ENCODE measurements around the gene UBE2E2.

Gene UBE2E2

DNA sequence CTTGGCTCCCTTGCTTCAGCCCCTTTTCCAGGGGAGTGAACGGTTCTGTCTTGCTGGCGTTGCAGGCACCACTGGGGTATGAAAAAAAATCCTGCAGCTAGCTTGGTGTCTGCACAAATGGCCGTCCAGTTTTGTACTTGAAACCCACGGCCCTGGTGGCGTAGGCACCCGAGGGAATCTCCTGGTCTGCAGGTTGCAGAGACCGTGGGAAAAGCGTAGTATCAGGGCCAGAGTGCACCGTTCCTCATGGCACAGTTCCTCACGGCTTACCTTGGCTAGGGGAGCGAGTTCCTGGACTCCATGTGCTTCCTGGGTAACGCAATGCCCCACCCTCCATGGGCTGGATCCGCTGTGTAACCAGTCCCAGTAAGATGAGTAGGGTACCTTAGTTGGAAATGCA, 214.9 kb downstream of the UBE2E2 start:
- Histone ChIP-seq H3K9me3 (no peaks in the 10 kb centered on the region), H3K27me3 (no peaks in the 10 kb centered on the region), H3K4me1 (ENCODE audit: control insufficient read depth in 1 of 2, insufficient read depth in 1 of 2, low read depth in 1 of 2, low read length in 1 of 2) (no peaks in the 10 kb centered on the region), H3K4me3 (ENCODE audit: low read depth in 1 of 2, low read length in 1 of 2) (no peak overlapping the region), H3K36me3 (no peaks in the 10 kb centered on the region), H3K27ac (no peak overlapping the region)
- TF ChIP-seq, protein P1, sequence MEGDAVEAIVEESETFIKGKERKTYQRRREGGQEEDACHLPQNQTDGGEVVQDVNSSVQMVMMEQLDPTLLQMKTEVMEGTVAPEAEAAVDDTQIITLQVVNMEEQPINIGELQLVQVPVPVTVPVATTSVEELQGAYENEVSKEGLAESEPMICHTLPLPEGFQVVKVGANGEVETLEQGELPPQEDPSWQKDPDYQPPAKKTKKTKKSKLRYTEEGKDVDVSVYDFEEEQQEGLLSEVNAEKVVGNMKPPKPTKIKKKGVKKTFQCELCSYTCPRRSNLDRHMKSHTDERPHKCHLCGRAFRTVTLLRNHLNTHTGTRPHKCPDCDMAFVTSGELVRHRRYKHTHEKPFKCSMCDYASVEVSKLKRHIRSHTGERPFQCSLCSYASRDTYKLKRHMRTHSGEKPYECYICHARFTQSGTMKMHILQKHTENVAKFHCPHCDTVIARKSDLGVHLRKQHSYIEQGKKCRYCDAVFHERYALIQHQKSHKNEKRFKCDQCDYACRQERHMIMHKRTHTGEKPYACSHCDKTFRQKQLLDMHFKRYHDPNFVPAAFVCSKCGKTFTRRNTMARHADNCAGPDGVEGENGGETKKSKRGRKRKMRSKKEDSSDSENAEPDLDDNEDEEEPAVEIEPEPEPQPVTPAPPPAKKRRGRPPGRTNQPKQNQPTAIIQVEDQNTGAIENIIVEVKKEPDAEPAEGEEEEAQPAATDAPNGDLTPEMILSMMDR (IDR thresholded peaks at IDR 0.05) = no peak

DNA sequence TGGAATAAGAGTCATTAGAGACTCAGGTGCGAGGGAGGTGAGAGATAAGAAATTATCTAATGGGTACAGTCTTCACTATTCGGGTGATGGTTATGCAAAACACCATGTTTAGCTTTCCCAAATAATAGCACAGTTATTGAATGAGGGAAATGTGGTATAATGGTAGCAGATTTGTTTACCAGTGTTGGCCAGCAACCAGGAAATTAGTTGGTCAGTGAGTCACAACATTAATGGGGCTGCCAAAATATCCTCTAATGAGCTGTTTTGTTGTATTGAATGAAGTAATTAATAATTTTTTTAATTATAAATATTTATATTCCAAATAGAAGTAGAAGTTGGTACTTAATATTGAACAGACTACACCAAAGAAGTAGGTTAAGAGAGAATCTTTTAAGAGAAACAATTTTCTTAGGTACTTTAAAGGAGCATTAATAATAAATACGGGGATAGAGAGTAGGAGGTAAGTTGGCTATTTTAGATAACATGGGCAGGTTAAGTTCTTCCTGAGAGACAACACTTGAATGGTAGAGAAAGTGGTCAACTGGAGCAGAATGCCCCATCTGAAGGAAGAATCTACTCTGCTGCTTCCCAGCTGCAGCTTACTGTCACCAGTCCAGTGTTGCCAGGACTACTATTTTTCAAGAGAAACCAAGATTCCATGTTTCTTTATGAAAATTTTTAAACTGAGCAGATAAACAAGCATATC, 218.8 kb downstream of the UBE2E2 start:
- no peak overlapping the region for H3K4me3 ChIP-seq (ENCODE audit: low read depth in 1 of 2, low read length in 1 of 2)
- H3K4me1 ChIP-seq (ENCODE audit: control insufficient read depth in 1 of 2, insufficient read depth in 1 of 2, low read depth in 1 of 2, low read length in 1 of 2) = no peaks in the 10 kb centered on the region
- H3K36me3 ChIP-seq = no peaks in the 10 kb centered on the region
- H3K27me3 ChIP-seq = no peaks in the 10 kb centered on the region
- TF ChIP-seq, protein P1 (IDR thresholded peaks at IDR 0.05) = no peak
- no peaks in the 10 kb centered on the region for H3K9me3 ChIP-seq
- H3K27ac ChIP-seq = no peak overlapping the region

DNA sequence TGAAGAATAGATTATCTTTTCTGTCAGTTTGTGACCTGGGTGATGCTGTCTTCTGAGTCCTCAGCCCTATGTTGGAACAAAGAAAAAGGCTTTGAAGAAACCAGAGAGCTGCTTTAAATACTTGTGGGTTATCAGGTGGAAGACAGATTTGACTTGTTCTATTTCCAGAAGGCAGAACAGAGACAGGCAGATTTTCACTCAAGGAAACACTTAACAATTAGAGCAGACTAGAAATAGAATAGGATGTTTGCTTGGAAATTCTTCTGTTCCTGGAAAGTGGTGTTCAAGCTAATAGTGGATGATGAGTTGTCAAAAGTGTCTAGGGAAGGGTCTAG, 219.4 kb downstream of the UBE2E2 start:
- Histone ChIP-seq H3K4me3 (ENCODE audit: low read depth in 1 of 2, low read length in 1 of 2) (no peak overlapping the region), H3K4me1 (ENCODE audit: control insufficient read depth in 1 of 2, insufficient read depth in 1 of 2, low read depth in 1 of 2, low read length in 1 of 2) (no peaks in the 10 kb centered on the region), H3K9me3 (no peaks in the 10 kb centered on the region), H3K27me3 (no peaks in the 10 kb centered on the region), H3K27ac (no peak overlapping the region), H3K36me3 (no peaks in the 10 kb centered on the region)
- TF ChIP-seq, protein P1 (IDR thresholded peaks at IDR 0.05) = no peak

DNA sequence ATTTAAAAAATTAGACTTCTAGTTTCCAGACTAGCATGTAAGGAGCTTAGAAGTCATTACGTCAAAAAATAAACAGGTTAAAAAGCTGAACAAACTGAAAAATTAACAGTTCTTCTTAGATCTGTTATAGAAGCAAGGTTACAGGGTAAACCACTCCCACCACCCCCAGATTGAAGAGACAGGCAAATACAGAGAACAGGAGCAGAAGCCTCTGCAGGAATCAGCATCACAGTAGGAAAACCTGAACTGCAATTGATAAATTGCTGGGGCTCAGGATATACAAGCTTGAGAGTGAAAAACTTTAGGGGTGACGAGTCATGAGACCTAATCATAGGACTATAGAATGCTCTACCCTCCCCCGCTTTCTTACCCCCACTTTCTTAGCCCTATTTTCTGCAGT, 222.3 kb downstream of the UBE2E2 start:
- TF ChIP-seq, protein P1 (IDR thresholded peaks at IDR 0.05) = no peak
- Histone ChIP-seq H3K27me3 (no peaks in the 10 kb centered on the region), H3K9me3 (no peaks in the 10 kb centered on the region), H3K27ac (no peak overlapping the region), H3K4me3 (ENCODE audit: low read depth in 1 of 2, low read length in 1 of 2) (no peak overlapping the region), H3K36me3 (no peaks in the 10 kb centered on the region), H3K4me1 (ENCODE audit: control insufficient read depth in 1 of 2, insufficient read depth in 1 of 2, low read depth in 1 of 2, low read length in 1 of 2) (no peaks in the 10 kb centered on the region)

DNA sequence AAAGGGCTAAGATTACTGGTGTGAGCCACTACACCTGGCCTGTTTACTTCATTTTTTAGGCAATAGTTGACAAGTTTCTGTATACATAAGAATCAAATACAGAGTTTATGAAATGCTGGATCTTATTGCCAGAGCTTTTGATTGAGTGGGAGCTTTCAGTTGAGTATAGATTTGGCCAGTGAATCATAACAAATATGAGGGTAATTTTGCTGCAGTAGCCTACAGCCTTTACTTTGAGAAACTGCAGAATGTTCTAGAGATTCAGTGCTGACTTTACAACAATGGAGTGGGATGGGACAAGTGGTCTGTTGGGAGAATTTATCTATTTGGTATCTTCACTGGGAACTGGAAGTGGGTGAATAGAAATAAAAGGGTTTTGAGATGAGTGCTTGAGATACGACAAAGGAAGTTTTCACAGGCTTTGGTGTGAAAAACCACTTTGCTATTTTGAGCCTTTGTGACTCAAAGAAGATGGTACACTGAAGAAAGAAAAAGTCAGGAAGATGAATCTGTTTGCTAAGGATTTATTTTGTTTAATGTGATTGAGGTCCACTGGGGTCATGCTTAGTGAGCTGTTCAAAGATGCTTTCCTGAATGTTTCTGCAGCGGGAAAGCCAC, 227.8 kb downstream of the UBE2E2 start:
- H3K4me3 ChIP-seq (ENCODE audit: low read depth in 1 of 2, low read length in 1 of 2) = no peak overlapping the region
- no peaks in the 10 kb centered on the region for H3K4me1 ChIP-seq (ENCODE audit: control insufficient read depth in 1 of 2, insufficient read depth in 1 of 2, low read depth in 1 of 2, low read length in 1 of 2)
- no peaks in the 10 kb centered on the region for H3K27me3 ChIP-seq
- TF ChIP-seq, protein P1 (IDR thresholded peaks at IDR 0.05) = no peak
- no peak overlapping the region for H3K27ac ChIP-seq
- no peaks in the 10 kb centered on the region for H3K9me3 ChIP-seq
- no peaks in the 10 kb centered on the region for H3K36me3 ChIP-seq

Data from neutrophil (primary cell).